H1 (cell line): Measurements from ENCODE around the gene PACSIN2. TPM values are rescaled to one million over a fixed set of nuclear protein-coding genes. Genes with fewer than 3 reads are reported as not detected.

Source experiments
- BRCA1 ChIP-seq: IDR thresholded peaks from 2 replicates; pipeline ENCODE4 v1.6.1; 2012; ENCODE audit warnings: low read depth, low read length, improper control_type of control experiment
- KDM5A ChIP-seq: fragments of 200-600 bp; IDR thresholded peaks from 2 replicates; pipeline ENCODE4 v1.7.1; 2012; ENCODE audit warnings: mild to moderate bottlenecking, low read length, inconsistent platforms, mixed read lengths
- NRF1 ChIP-seq: IDR thresholded peaks from 2 replicates; pipeline ENCODE4 v1.6.1; 2011; ENCODE audit warnings: mild to moderate bottlenecking, low read depth, low read length, improper control_type of control experiment
- SUZ12 ChIP-seq: fragments of 200-600 bp; sonication (generic); IDR thresholded peaks from 2 replicates; pipeline ENCODE4 v1.6.1; 2012; ENCODE audit warnings: mild to moderate bottlenecking, inconsistent platforms, low read length, moderate library complexity, mixed read lengths
- TEAD4 ChIP-seq: IDR thresholded peaks from 2 replicates; pipeline ENCODE4 v1.6.1; 2012; ENCODE audit warnings: low read depth, low read length, inconsistent platforms, mixed read lengths
- ZNF274 ChIP-seq: IDR thresholded peaks from 2 replicates; pipeline ENCODE4 v1.7.0; 2012; ENCODE audit warnings: low read length, borderline replicate concordance; ENCODE audit errors: extremely low read depth
- polyA plus RNA-seq, 7 experiments: library from polyadenylated mRNA; depleted of rRNA in 3 of 7; stranded (reverse) in 5 of 7; unstranded in 2 of 7; fragments of >200 nt in 5 of 7; fragments of 200-250 nt in 2 of 7; gene quantifications; 1 replicate in 5 of 7; 2 replicates in 1 of 7; 4 replicates in 1 of 7; pipeline versions ENCODE4 v1.2.1 to v1.2.3, GENCODE V29; 2011 to 2013; ENCODE audit warnings: missing spikeins in 2 of 7, mixed read lengths in 2 of 7
- total RNA-seq: library from RNA; stranded (reverse); fragmentation: NEBNext Ultra II Directional; extraction: Animal tissue kit (Norgen Biotek cat#: 25700); gene quantifications from 2 replicates; pipeline ENCODE4 v1.2.1, GENCODE V29; 2021
- TF ChIP-seq, protein P1 (sequence below): fragments of 300-600 bp; sonication (generic); IDR thresholded peaks from 2 replicates; pipeline ENCODE4 v1.7.1; 2012; ENCODE audit warnings: low read length, moderate library complexity, mild to moderate bottlenecking, inconsistent platforms; ENCODE audit not compliant: insufficient replicate concordance

Gene PACSIN2
- total and polyA plus RNA-seq, 2 of the 8 experiments (the other 6 are each of a cell fraction or from before 2014, with no cell fraction given): 44.8 to 64.2 TPM

- TF ChIP-seq, protein P1, sequence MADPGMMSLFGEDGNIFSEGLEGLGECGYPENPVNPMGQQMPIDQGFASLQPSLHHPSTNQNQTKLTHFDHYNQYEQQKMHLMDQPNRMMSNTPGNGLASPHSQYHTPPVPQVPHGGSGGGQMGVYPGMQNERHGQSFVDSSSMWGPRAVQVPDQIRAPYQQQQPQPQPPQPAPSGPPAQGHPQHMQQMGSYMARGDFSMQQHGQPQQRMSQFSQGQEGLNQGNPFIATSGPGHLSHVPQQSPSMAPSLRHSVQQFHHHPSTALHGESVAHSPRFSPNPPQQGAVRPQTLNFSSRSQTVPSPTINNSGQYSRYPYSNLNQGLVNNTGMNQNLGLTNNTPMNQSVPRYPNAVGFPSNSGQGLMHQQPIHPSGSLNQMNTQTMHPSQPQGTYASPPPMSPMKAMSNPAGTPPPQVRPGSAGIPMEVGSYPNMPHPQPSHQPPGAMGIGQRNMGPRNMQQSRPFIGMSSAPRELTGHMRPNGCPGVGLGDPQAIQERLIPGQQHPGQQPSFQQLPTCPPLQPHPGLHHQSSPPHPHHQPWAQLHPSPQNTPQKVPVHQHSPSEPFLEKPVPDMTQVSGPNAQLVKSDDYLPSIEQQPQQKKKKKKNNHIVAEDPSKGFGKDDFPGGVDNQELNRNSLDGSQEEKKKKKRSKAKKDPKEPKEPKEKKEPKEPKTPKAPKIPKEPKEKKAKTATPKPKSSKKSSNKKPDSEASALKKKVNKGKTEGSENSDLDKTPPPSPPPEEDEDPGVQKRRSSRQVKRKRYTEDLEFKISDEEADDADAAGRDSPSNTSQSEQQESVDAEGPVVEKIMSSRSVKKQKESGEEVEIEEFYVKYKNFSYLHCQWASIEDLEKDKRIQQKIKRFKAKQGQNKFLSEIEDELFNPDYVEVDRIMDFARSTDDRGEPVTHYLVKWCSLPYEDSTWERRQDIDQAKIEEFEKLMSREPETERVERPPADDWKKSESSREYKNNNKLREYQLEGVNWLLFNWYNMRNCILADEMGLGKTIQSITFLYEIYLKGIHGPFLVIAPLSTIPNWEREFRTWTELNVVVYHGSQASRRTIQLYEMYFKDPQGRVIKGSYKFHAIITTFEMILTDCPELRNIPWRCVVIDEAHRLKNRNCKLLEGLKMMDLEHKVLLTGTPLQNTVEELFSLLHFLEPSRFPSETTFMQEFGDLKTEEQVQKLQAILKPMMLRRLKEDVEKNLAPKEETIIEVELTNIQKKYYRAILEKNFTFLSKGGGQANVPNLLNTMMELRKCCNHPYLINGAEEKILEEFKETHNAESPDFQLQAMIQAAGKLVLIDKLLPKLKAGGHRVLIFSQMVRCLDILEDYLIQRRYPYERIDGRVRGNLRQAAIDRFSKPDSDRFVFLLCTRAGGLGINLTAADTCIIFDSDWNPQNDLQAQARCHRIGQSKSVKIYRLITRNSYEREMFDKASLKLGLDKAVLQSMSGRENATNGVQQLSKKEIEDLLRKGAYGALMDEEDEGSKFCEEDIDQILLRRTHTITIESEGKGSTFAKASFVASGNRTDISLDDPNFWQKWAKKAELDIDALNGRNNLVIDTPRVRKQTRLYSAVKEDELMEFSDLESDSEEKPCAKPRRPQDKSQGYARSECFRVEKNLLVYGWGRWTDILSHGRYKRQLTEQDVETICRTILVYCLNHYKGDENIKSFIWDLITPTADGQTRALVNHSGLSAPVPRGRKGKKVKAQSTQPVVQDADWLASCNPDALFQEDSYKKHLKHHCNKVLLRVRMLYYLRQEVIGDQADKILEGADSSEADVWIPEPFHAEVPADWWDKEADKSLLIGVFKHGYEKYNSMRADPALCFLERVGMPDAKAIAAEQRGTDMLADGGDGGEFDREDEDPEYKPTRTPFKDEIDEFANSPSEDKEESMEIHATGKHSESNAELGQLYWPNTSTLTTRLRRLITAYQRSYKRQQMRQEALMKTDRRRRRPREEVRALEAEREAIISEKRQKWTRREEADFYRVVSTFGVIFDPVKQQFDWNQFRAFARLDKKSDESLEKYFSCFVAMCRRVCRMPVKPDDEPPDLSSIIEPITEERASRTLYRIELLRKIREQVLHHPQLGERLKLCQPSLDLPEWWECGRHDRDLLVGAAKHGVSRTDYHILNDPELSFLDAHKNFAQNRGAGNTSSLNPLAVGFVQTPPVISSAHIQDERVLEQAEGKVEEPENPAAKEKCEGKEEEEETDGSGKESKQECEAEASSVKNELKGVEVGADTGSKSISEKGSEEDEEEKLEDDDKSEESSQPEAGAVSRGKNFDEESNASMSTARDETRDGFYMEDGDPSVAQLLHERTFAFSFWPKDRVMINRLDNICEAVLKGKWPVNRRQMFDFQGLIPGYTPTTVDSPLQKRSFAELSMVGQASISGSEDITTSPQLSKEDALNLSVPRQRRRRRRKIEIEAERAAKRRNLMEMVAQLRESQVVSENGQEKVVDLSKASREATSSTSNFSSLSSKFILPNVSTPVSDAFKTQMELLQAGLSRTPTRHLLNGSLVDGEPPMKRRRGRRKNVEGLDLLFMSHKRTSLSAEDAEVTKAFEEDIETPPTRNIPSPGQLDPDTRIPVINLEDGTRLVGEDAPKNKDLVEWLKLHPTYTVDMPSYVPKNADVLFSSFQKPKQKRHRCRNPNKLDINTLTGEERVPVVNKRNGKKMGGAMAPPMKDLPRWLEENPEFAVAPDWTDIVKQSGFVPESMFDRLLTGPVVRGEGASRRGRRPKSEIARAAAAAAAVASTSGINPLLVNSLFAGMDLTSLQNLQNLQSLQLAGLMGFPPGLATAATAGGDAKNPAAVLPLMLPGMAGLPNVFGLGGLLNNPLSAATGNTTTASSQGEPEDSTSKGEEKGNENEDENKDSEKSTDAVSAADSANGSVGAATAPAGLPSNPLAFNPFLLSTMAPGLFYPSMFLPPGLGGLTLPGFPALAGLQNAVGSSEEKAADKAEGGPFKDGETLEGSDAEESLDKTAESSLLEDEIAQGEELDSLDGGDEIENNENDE: no peak
- no peak for TF ChIP-seq KDM5A
- no peak for TF ChIP-seq BRCA1
- TF ChIP-seq ZNF274: no peak
- no peak for TF ChIP-seq SUZ12
- no peak for TF ChIP-seq TEAD4
- no peak for TF ChIP-seq NRF1
Measured at GRCh38 chr22:42860968-42861367, 154.0 kb downstream of the PACSIN2 start (continued).
